H9 (cell line): ENCODE results near the gene CELF4. TPM values are rescaled to one million over a fixed set of nuclear protein-coding genes. Genes with fewer than 3 reads are reported as not detected.

Source experiments
- DNase-seq: peaks from one replicate; pipeline ENCODE4 v3.0.0-alpha.2; 2017
- H2AFZ ChIP-seq: one replicate; pipeline ENCODE4 v1.6.1; 2013; ENCODE audit warnings: mild to moderate bottlenecking, low read length, control low read depth, moderate library complexity
- H2AK5ac ChIP-seq: 2 replicates; pipeline ENCODE4 v1.6.1; 2013; ENCODE audit warnings: low read length, control low read depth, mixed read lengths; ENCODE audit not compliant: insufficient read length
- H2BK120ac ChIP-seq: one replicate; pipeline ENCODE4 v1.6.1; 2013; ENCODE audit warnings: low read depth, mild to moderate bottlenecking, low read length, control low read depth, inconsistent platforms; ENCODE audit not compliant: poor library complexity, severe bottlenecking
- H2BK12ac ChIP-seq: 2 replicates; pipeline ENCODE4 v1.6.1; 2013; ENCODE audit warnings: low read length, control low read depth, mixed read lengths, low read depth; ENCODE audit not compliant: insufficient read length
- H2BK15ac ChIP-seq: 2 replicates; pipeline ENCODE4 v1.6.1; 2013; ENCODE audit warnings: low read depth, low read length, control low read depth
- H2BK20ac ChIP-seq: one replicate; pipeline ENCODE4 v1.6.1; 2013; ENCODE audit warnings: low read depth, mild to moderate bottlenecking, low read length, control low read depth, inconsistent platforms; ENCODE audit not compliant: poor library complexity, severe bottlenecking
- H2BK5ac ChIP-seq: 2 replicates; pipeline ENCODE4 v1.6.1; 2013; ENCODE audit warnings: low read length, control low read depth, mixed read lengths; ENCODE audit not compliant: insufficient read length
- H3K14ac ChIP-seq: 2 replicates; pipeline ENCODE4 v1.6.1; 2013; ENCODE audit warnings: low read length, control low read depth; ENCODE audit not compliant: insufficient read depth
- H3K18ac ChIP-seq: 2 replicates; pipeline ENCODE4 v1.6.1; 2013; ENCODE audit warnings: low read depth, mild to moderate bottlenecking, mixed read lengths, low read length, control low read depth; ENCODE audit not compliant: insufficient read length
- H3K23ac ChIP-seq: 2 replicates; pipeline ENCODE4 v1.6.1; 2013; ENCODE audit warnings: low read length, control low read depth, mixed read lengths, low read depth; ENCODE audit not compliant: insufficient read length
- H3K23me2 ChIP-seq: 2 replicates; pipeline ENCODE4 v1.6.1; 2013; ENCODE audit warnings: low read depth, mild to moderate bottlenecking, mixed read lengths, low read length, control low read depth; ENCODE audit not compliant: insufficient read length, poor library complexity, severe bottlenecking
- H3K27ac ChIP-seq: 2 replicates; pipeline ENCODE4 v1.5.1; 2013; ENCODE audit warnings: low read length, control low read depth, mixed read lengths, low read depth; ENCODE audit not compliant: insufficient read length
- H3K27me3 ChIP-seq: 2 replicates; pipeline ENCODE4 v1.6.1; 2013; ENCODE audit warnings: low read length, control low read depth, inconsistent platforms; ENCODE audit not compliant: insufficient read depth
- H3K4ac ChIP-seq: 2 replicates; pipeline ENCODE4 v1.6.1; 2013; ENCODE audit warnings: low read depth, mild to moderate bottlenecking, control low read depth, inconsistent platforms, low read length, moderate library complexity
- H3K4me1 ChIP-seq: 2 replicates; pipeline ENCODE4 v1.6.1; 2013; ENCODE audit warnings: low read length, control low read depth, inconsistent platforms; ENCODE audit not compliant: insufficient read depth
- H3K4me2 ChIP-seq: 2 replicates; pipeline ENCODE4 v1.6.1; 2013; ENCODE audit warnings: low read length, control low read depth, mixed read lengths; ENCODE audit not compliant: insufficient read length, insufficient read depth
- H3K56ac ChIP-seq: 2 replicates; pipeline ENCODE4 v1.6.1; 2013; ENCODE audit warnings: low read depth, mild to moderate bottlenecking, mixed read lengths, low read length, control low read depth; ENCODE audit not compliant: insufficient read length
- H3K79me1 ChIP-seq: 2 replicates; pipeline ENCODE4 v1.6.1; 2013; ENCODE audit warnings: low read depth, mild to moderate bottlenecking, moderate library complexity, low read length, control low read depth, inconsistent platforms; ENCODE audit not compliant: insufficient read depth, poor library complexity, severe bottlenecking
- H3K79me2 ChIP-seq: 2 replicates; pipeline ENCODE4 v1.6.1; 2013; ENCODE audit warnings: low read length, control low read depth, inconsistent platforms; ENCODE audit not compliant: insufficient read depth
- H3K9ac ChIP-seq: 2 replicates; pipeline ENCODE4 v1.6.1; 2013; ENCODE audit warnings: low read length, control low read depth, mixed read lengths; ENCODE audit not compliant: insufficient read length; ENCODE audit errors: extremely low read depth
- H3K9me3 ChIP-seq: one replicate; pipeline ENCODE4 v1.6.1; 2013; ENCODE audit warnings: low read depth, low read length, inconsistent platforms; ENCODE audit not compliant: control insufficient read depth
- H3T11ph ChIP-seq: one replicate; pipeline ENCODE4 v1.6.1; 2013; ENCODE audit warnings: mild to moderate bottlenecking, low read length, control low read depth, inconsistent platforms
- H4K20me1 ChIP-seq: one replicate; pipeline ENCODE4 v1.6.1; 2013; ENCODE audit not compliant: control insufficient read depth, insufficient read length, insufficient read depth
- H4K5ac ChIP-seq: 2 replicates; pipeline ENCODE4 v1.6.1; 2013; ENCODE audit warnings: low read depth, mild to moderate bottlenecking, mixed read lengths, low read length, control low read depth; ENCODE audit not compliant: insufficient read length
- H4K8ac ChIP-seq: replicated peaks from 2 replicates; pipeline ENCODE4 v1.6.1; 2013; ENCODE audit warnings: low read length, control low read depth, mixed read lengths, low read depth; ENCODE audit not compliant: insufficient read length
- H4K91ac ChIP-seq: 2 replicates; pipeline ENCODE4 v1.6.1; 2013; ENCODE audit warnings: low read depth, mild to moderate bottlenecking, moderate library complexity, mixed read lengths, low read length, control low read depth; ENCODE audit not compliant: insufficient read length
- H3K27ac Mint-ChIP-seq, 3 experiments: 2 replicates in 2 of 3; 3 replicates in 1 of 3; pipeline ENCODE4 v1.8.0; 2020 to 2021; ENCODE audit warnings: mixed read lengths in 3 of 3, mild to moderate bottlenecking in 1 of 3, moderate library complexity in 1 of 3
- H3K27me3 Mint-ChIP-seq: 2 replicates; pipeline ENCODE4 v1.8.0; 2021; ENCODE audit warnings: low read depth, mild to moderate bottlenecking, moderate library complexity, mixed read lengths
- H3K36me3 Mint-ChIP-seq, 3 experiments: 2 replicates in 2 of 3; 3 replicates in 1 of 3; pipeline ENCODE4 v1.8.0; 2020 to 2021; ENCODE audit warnings: low read depth in 3 of 3, mixed read lengths in 3 of 3; ENCODE audit not compliant: insufficient read depth in 1 of 3
- H3K4me1 Mint-ChIP-seq, 2 experiments: 2 replicates each; pipeline ENCODE4 v1.8.0; 2020; ENCODE audit warnings: mixed read lengths in 2 of 2
- H3K4me3 Mint-ChIP-seq, 2 experiments: 2 replicates in 1 of 2; 3 replicates in 1 of 2; pipeline ENCODE4 v1.8.0; 2020 to 2021; ENCODE audit warnings: mild to moderate bottlenecking in 2 of 2, mixed read lengths in 2 of 2, moderate library complexity in 1 of 2
- H3K9me3 Mint-ChIP-seq, 2 experiments: 2 replicates in 1 of 2; 3 replicates in 1 of 2; pipeline ENCODE4 v1.8.0; 2020; ENCODE audit warnings: mild to moderate bottlenecking in 2 of 2, mixed read lengths in 2 of 2, moderate library complexity in 1 of 2
- CTCF ChIP-seq: fragments of 200-600 bp; sonication (generic); conservative IDR thresholded peaks from 3 replicates; pipeline ENCODE4 v1.8.0; 2021; ENCODE audit warnings: antibody characterized with exemption, mild to moderate bottlenecking
- WGBS: extraction: QIAGEN DNeasy Blood & Tissue Kit; methylation state at CpG from one replicate; pipeline ENCODE4 v1.1.7; 2013; ENCODE audit warnings: missing lambda C conversion rate, low lambda C conversion rate, mixed read lengths; ENCODE audit not compliant: insufficient read length; ENCODE audit errors: extremely low coverage; 5-methylcytosine and 5-hydroxymethylcytosine counted together
- total RNA-seq: library from RNA; stranded (reverse); gene quantifications from 2 replicates; pipeline ENCODE4 v1.2.1, GENCODE V29; 2021

Gene CELF4
- total RNA-seq, 1 experiment from 2014 or later: 1.1 TPM

- H3K27ac ChIP-seq: no peak overlapping the region
- peak overlapping the region; percentile 75 to 88 for H3K4me3 Mint-ChIP-seq
- no peak overlapping the region for H3K9ac ChIP-seq
Measured at GRCh38 chr18:37254236-37254754, 311.3 kb downstream of the CELF4 start.

More at GRCh38 chr18:37254236-37254754, 311.3 kb downstream of the CELF4 start:
- H3K4me1 Mint-ChIP-seq: peaks cover 14 to 24% of the 10 kb centered on the region in 2 experiments
- H2BK12ac ChIP-seq: no peak overlapping the region
- H4K8ac ChIP-seq: no peak overlapping the region
- no peak for TF ChIP-seq CTCF
- H3K18ac ChIP-seq: no peak overlapping the region
- no peak overlapping the region for H2BK5ac ChIP-seq
- no peaks in the 10 kb centered on the region for H3K79me2 ChIP-seq
- no peak overlapping the region for H2BK20ac ChIP-seq
- peaks cover 0 to 2% (median 0%) of the 10 kb centered on the region in 3 experiments; a peak in 1 of 7 replicates for H3K36me3 Mint-ChIP-seq
- H3K56ac ChIP-seq: no peak overlapping the region
- peaks cover 5% of the 10 kb centered on the region; the same call in 1 of the 2 replicates for H3K4me1 ChIP-seq
- no peak overlapping the region for H3K14ac ChIP-seq
- no peak for DNase-seq
- H3K27me3 ChIP-seq: peaks cover 12% of the 10 kb centered on the region
- no peak overlapping the region; a peak in 1 of 7 replicates for H3K27ac Mint-ChIP-seq
- H2BK120ac ChIP-seq: no peak overlapping the region
- H3K4ac ChIP-seq: no peak overlapping the region
- no peaks in the 10 kb centered on the region for H3K9me3 ChIP-seq
- no peaks in the 10 kb centered on the region for H3K9me3 Mint-ChIP-seq
- no peak overlapping the region for H4K91ac ChIP-seq
- WGBS: no CpG with 5 or more reads among the region's 49 CpGs
- peaks cover 66% of the 10 kb centered on the region for H3K27me3 Mint-ChIP-seq
- no peak overlapping the region for H3K23ac ChIP-seq
- H2BK15ac ChIP-seq: no peak overlapping the region
- peak overlapping the region; percentile 53 for H3K4me2 ChIP-seq
- no peaks in the 10 kb centered on the region for H4K20me1 ChIP-seq
- no peak overlapping the region for H4K5ac ChIP-seq
- H2AFZ ChIP-seq: no peak overlapping the region
- no peak overlapping the region for H2AK5ac ChIP-seq
- peaks cover 7% of the 10 kb centered on the region for H3K23me2 ChIP-seq
- no peaks in the 10 kb centered on the region for H3K79me1 ChIP-seq
- no peak overlapping the region for H3T11ph ChIP-seq
